HepG2 (cell line): ENCODE measurements around the gene POU2AF3. TPM values are rescaled to one million over a fixed set of nuclear protein-coding genes. Genes with fewer than 3 reads are reported as not detected.

Experiments used
- ARID4A ChIP-seq: sonication (generic); formaldehyde crosslinking; IDR thresholded peaks from 2 replicates; pipeline ENCODE4 v1.5.0; 2020; ENCODE audit warnings: mild to moderate bottlenecking, missing genetic modification reagents, borderline replicate concordance
- CEBPG ChIP-seq: IDR thresholded peaks from 2 replicates; pipeline ENCODE4 v1.6.1; 2016
- CEBPZ ChIP-seq: IDR thresholded peaks from 2 replicates; pipeline ENCODE4 v1.6.1; 2012; ENCODE audit warnings: low read length, improper control_type of control experiment
- DMTF1 ChIP-seq: sonication (generic); formaldehyde crosslinking; IDR thresholded peaks from 2 replicates; pipeline ENCODE4 v1.4.0; 2020; ENCODE audit warnings: mild to moderate bottlenecking, missing genetic modification reagents
- GABPA ChIP-seq, 2 experiments: IDR thresholded peaks; 2 replicates each; pipeline ENCODE4 v1.6.1; 2011 to 2016; ENCODE audit warnings: low read depth in 2 of 2, low read length in 1 of 2, missing biosample characterization in 1 of 2, missing genetic modification characterization in 1 of 2
- MAX ChIP-seq: IDR thresholded peaks from 2 replicates; pipeline ENCODE4 v1.6.1; 2012; ENCODE audit warnings: inconsistent platforms
- NONO ChIP-seq, 2 experiments: fragments of 450-650 bp in 1 of 2; sonication (generic) in 1 of 2; formaldehyde crosslinking in 1 of 2; IDR thresholded peaks in 1 of 2; conservative IDR thresholded peaks in 1 of 2; 2 replicates each; pipeline versions ENCODE4 v1.6.1 to v1.8.0; 2017 to 2022; ENCODE audit warnings: mild to moderate bottlenecking in 1 of 2, missing genetic modification reagents in 1 of 2, moderate library complexity in 1 of 2
- POLR2AphosphoS5 ChIP-seq: IDR thresholded peaks from 2 replicates; pipeline ENCODE4 v1.6.1; 2012; ENCODE audit warnings: low read depth, low read length
- POLR2G ChIP-seq: fragments of 200-400 bp; formaldehyde crosslinking; IDR thresholded peaks from 2 replicates; pipeline ENCODE4 v1.6.1; 2018; ENCODE audit warnings: mild to moderate bottlenecking, low read depth, low read length, moderate library complexity
- SOX13 ChIP-seq, 3 experiments: fragments of 450-650 bp in 1 of 3; sonication (generic) in 1 of 3; formaldehyde crosslinking in 1 of 3; IDR thresholded peaks in 2 of 3; conservative IDR thresholded peaks in 1 of 3; 2 replicates each; pipeline versions ENCODE4 v1.5.0 to v1.6.1; 2016 to 2020; ENCODE audit warnings: antibody characterized with exemption in 1 of 3, mild to moderate bottlenecking in 1 of 3, missing compliant biosample characterization in 1 of 3, missing genetic modification reagents in 1 of 3, moderate library complexity in 1 of 3
- ZBTB1 ChIP-seq: sonication (generic); formaldehyde crosslinking; IDR thresholded peaks from 2 replicates; pipeline ENCODE4 v1.4.0; 2020; ENCODE audit warnings: missing genetic modification reagents, borderline replicate concordance
- ZNF350 ChIP-seq: sonication (generic); formaldehyde crosslinking; IDR thresholded peaks from 2 replicates; pipeline ENCODE4 v1.4.0; 2020; ENCODE audit warnings: mild to moderate bottlenecking, low read depth, missing genetic modification reagents, borderline replicate concordance
- ZNF512B ChIP-seq: sonication (generic); formaldehyde crosslinking; IDR thresholded peaks from 2 replicates; pipeline ENCODE4 v1.5.1; 2020; ENCODE audit warnings: missing genetic modification reagents, mild to moderate bottlenecking, borderline replicate concordance
- polyA plus RNA-seq, 8 experiments: library from polyadenylated mRNA; depleted of rRNA in 3 of 8; stranded (reverse) in 7 of 8; unstranded in 1 of 8; fragments of >200 nt; fragmentation: Illumina TruSeq in 4 of 8; extraction: Trizol in 4 of 8; gene quantifications; 2 replicates each; pipeline versions ENCODE4 v1.2.1 to v1.2.3, GENCODE V29; 2011 to 2016; ENCODE audit warnings: low read depth in 4 of 8, missing spikeins in 1 of 8, mixed read lengths in 1 of 8; ENCODE audit not compliant: insufficient read depth in 1 of 8
- total RNA-seq, 5 experiments: library from RNA; depleted of rRNA; stranded (reverse); fragments of >200 nt; fragmentation: Illumina TruSeq; extraction: Trizol; gene quantifications; 2 replicates each; pipeline ENCODE4 v1.2.3, GENCODE V29; 2016; ENCODE audit warnings: low read depth in 1 of 5

Gene POU2AF3
- total and polyA plus RNA-seq, 2 of the 13 experiments (the other 11 are each of a cell fraction or from before 2014, with no cell fraction given), result 7.8 to 71.2 TPM

GRCh38 chr11:111336582-111337256, 38.4 kb downstream of the POU2AF3 start (continued):
- TF ChIP-seq CEBPZ (no peak), ARID4A (CRISPR knock-in tag) (peak; percentile 37; the same call in 1 of the 2 replicates), NONO (IDR thresholded peaks at IDR 0.05) (no peak), NONO (CRISPR knock-in tag; conservative IDR thresholded peaks at IDR 0.05) (0 out of 2 replicates have a peak, but pooled peaks have one; percentile 34), CEBPG (peak; percentile 88), POLR2AphosphoS5 (peak; percentile 47; the same call in 1 of the 2 replicates), ZNF350 (CRISPR knock-in tag) (0 out of 2 replicates have a peak, but pooled peaks have one; percentile 26), MAX (0 out of 2 replicates have a peak, but pooled peaks have one; percentile 24), POLR2G (0 out of 2 replicates have a peak, but pooled peaks have one; percentile 29), ZBTB1 (CRISPR knock-in tag) (no peak), ZNF512B (no peak), DMTF1 (CRISPR knock-in tag) (no peak), GABPA (IDR thresholded peaks at IDR 0.05; ENCODE audit: low read depth, low read length) (no peak), GABPA (CRISPR knock-in tag; IDR thresholded peaks at IDR 0.05; ENCODE audit: low read depth) (peak; percentile 41), SOX13 (IDR thresholded peaks at IDR 0.05) (no peak), SOX13 (CRISPR knock-in tag; conservative IDR thresholded peaks at IDR 0.05 in 1 of 2, IDR thresholded peaks at IDR 0.05 in 1 of 2) (peak in 1 of 2 experiments; percentile 35; a peak in 1 of 4 replicates)
